Renal pelvis (tissue), 12 donors: ENCODE results near the gene RBM34. TPM values are rescaled to one million over a fixed set of nuclear protein-coding genes. Genes with fewer than 3 reads are reported as not detected.
"Not testable (repeated sequence)": the region's sequence is repeated elsewhere in the genome, so short reads cannot be mapped to it uniquely, and the experiment has no call there.

Source experiments
- DNase-seq: peaks from one replicate; pipeline ENCODE4 v3.0.0-alpha.2; 2013
- long read RNA-seq, 16 experiments: transcript quantifications; one replicate each; lab custom pipeline, GENCODE V29; 2026
- polyA plus RNA-seq, 3 donors: library from polyadenylated mRNA; unstranded; fragments of 120-200 nt; gene quantifications; one replicate each; pipeline ENCODE4 v1.2.1, GENCODE V29; 2013; ENCODE audit not compliant: insufficient read length in 3 of 3

The RBM34 gene, protein sequence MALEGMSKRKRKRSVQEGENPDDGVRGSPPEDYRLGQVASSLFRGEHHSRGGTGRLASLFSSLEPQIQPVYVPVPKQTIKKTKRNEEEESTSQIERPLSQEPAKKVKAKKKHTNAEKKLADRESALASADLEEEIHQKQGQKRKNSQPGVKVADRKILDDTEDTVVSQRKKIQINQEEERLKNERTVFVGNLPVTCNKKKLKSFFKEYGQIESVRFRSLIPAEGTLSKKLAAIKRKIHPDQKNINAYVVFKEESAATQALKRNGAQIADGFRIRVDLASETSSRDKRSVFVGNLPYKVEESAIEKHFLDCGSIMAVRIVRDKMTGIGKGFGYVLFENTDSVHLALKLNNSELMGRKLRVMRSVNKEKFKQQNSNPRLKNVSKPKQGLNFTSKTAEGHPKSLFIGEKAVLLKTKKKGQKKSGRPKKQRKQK
- polyA plus RNA-seq, result 10 to 100 TPM; 72.2 to 73.3 (median 73.2) TPM
- long read RNA-seq, donor 1, transcript RBM34-201 (11 exons, 2,054 nt), result major isoform, 14 of 16 reads
- long read RNA-seq, donor 1, partial matches to known transcripts, result 0 of 16 reads
- long read RNA-seq, donor 1, other reads (novel, unspliced or antisense), result 0 of 16 reads
- long read RNA-seq, donor 2, transcript RBM34-201 (11 exons, 2,054 nt), result major isoform, 17 of 19 reads
- long read RNA-seq, donor 2, partial matches to known transcripts, result 0 of 19 reads
- long read RNA-seq, donor 2, other reads (novel, unspliced or antisense), result 0 of 19 reads
- long read RNA-seq, donor 3, transcript RBM34-201 (11 exons, 2,054 nt), result major isoform, 18 of 19 reads
- long read RNA-seq, donor 3, partial matches to known transcripts, result 0 of 19 reads
- long read RNA-seq, donor 3, other reads (novel, unspliced or antisense), result 0 of 19 reads
- long read RNA-seq, donor 4, transcript RBM34-201 (11 exons, 2,054 nt), result major isoform, 15 of 17 reads
- long read RNA-seq, donor 4, partial matches to known transcripts, result 0 of 17 reads
- long read RNA-seq, donor 4, other reads (novel, unspliced or antisense), result 0 of 17 reads
- long read RNA-seq, donor 5, transcript RBM34-201 (11 exons, 2,054 nt), result major isoform, 6 of 9 reads
- long read RNA-seq, donor 5, partial matches to known transcripts, result 0 of 9 reads
- long read RNA-seq, donor 5, other reads (novel, unspliced or antisense), result 0 of 9 reads
- long read RNA-seq, donor 6, transcript RBM34-209 (3 exons, 783 nt), result minor isoform, 5 of 19 reads
- long read RNA-seq, donor 6, transcript RBM34-201 (11 exons, 2,054 nt), result major isoform, 12 of 19 reads
- long read RNA-seq, donor 6, partial matches to known transcripts, result 0 of 19 reads
- long read RNA-seq, donor 6, other reads (novel, unspliced or antisense), result 0 of 19 reads
- long read RNA-seq, donor 7, transcript RBM34-201 (11 exons, 2,054 nt), result major isoform, 12 of 18 reads
- long read RNA-seq, donor 7, partial matches to known transcripts, result 0 of 18 reads
- long read RNA-seq, donor 7, other reads (novel, unspliced or antisense), result 0 of 18 reads
- long read RNA-seq, donor 8, transcript RBM34-201 (11 exons, 2,054 nt), result major isoform, 6 of 8 reads
- long read RNA-seq, donor 8, partial matches to known transcripts, result 0 of 8 reads
- long read RNA-seq, donor 8, other reads (novel, unspliced or antisense), result 0 of 8 reads
- long read RNA-seq, donor 9, transcript RBM34-201 (11 exons, 2,054 nt), result major isoform, 14 of 16 reads
- long read RNA-seq, donor 9, partial matches to known transcripts, result 0 of 16 reads
- long read RNA-seq, donor 9, other reads (novel, unspliced or antisense), result 0 of 16 reads
- long read RNA-seq, donor 10, transcript RBM34-201 (11 exons, 2,054 nt), result major isoform, 10 of 13 reads
- long read RNA-seq, donor 10, partial matches to known transcripts, result 0 of 13 reads
- long read RNA-seq, donor 10, other reads (novel, unspliced or antisense), result 0 of 13 reads
- long read RNA-seq, donor 11, partial matches to known transcripts, result 0 of 10 reads
- long read RNA-seq, donor 11, other reads (novel, unspliced or antisense), result 0 of 10 reads
- long read RNA-seq, donor 12, transcript RBM34-201 (11 exons, 2,054 nt), result major isoform, 17 of 18 reads
- long read RNA-seq, donor 12, partial matches to known transcripts, result 0 of 18 reads
- long read RNA-seq, donor 12, other reads (novel, unspliced or antisense), result 0 of 18 reads
- long read RNA-seq, donor 13, transcript RBM34-201 (11 exons, 2,054 nt), result major isoform, 6 of 10 reads
- long read RNA-seq, donor 13, partial matches to known transcripts, result 0 of 10 reads
- long read RNA-seq, donor 13, other reads (novel, unspliced or antisense), result 0 of 10 reads
- long read RNA-seq, donor 14, result 0 reads
- long read RNA-seq, donor 15, transcript RBM34-201 (11 exons, 2,054 nt), result major isoform, 9 of 15 reads
- long read RNA-seq, donor 15, partial matches to known transcripts, result 0 of 15 reads
- long read RNA-seq, donor 15, other reads (novel, unspliced or antisense), result 0 of 15 reads
- long read RNA-seq, donor 16, transcript RBM34-201 (11 exons, 2,054 nt), result major isoform, 12 of 20 reads
- long read RNA-seq, donor 16, partial matches to known transcripts, result 0 of 20 reads
- long read RNA-seq, donor 16, other reads (novel, unspliced or antisense), result 0 of 20 reads

DNA sequence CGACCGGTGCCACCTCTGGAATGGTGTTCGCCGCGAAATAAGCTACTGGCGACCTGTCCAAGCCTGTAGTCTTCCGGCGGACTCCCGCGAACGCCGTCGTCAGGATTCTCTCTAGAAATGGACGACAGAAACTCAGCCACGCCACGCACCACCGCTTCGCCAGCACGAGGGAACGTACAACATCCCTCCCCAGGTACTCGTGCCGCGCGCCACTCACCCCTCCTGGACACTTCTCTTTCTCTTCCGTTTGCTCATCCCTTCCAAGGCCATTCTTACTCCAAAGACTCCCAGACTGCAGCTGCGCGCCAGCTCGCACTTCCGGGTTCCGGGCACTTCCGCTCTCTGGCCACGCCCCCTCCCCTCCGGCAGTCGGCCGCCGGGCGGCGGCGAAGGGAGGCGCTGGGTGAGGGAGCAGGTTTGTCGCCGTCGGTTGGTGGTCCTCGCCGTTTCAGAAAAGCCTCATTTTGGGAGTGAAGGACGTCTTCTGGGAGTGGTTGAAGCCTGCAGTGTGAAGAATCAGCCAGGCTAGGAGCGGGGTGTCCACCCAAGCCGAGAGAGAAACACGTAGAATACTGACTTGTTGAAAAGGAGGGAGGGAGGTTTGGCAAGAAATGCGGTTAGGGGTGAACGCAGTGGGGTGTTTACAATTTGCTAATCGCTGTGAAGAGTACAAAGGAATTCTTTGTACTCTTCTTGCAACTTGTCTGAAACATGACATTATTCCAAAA is at the start of gene RBM34:
Gene RBM34 (minus strand): TSS at position 294 of the 728 bp plus-strand sequence. CDS start 24 bp downstream, at position 270.
- peak; percentile 91 for DNase-seq

DNA sequence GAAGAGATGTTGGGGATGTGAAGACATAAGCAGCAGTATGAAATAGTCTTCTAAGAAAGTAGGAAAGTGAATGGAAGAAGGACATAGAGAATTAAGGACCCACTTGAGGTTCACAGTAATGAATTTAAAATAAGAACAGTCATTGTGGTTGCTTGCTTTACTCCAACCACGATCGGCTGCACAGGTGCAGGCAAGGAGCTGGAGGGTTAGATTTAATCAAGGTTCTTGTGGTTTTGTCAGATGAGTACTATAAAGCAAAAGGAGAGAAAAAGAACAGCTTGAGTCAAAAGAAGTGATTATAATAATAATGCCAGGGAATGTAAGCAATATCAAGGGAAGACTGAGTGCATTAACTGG is 46.1 kb upstream of the RBM34 start:
- no peak for DNase-seq

DNA sequence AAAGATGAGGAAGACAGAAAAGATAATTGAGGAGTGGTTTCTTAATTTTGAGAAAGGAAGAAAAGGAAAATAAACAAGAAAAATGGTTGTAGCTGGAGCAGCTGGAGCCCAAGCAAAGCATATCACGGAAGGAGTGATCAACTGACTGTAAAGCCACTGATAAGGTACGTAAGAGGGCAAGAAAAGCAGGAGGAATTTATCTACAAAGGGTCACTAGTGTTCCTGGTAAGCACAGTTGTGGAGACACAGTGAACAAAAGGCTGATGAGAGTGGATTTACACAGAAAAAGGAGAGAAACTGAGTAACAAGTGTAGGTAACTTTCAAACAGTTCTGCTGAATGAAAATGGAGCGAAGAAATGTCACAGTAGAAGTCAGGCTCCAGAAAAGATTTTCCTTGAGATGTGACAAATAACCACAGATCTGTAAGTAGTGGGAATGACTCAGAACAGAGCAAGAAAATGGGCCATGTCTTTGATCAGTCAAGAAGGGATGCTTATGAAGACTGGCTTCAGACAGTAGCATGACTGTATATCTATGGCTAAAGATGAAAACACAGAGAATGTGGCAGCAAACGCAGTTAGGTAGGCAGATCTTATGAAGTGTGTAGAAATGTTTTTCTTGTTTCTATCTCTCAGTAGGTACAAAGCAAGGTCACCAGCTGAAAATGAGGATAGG is 45.6 kb upstream of the RBM34 start:
- DNase-seq, result no peak

DNA sequence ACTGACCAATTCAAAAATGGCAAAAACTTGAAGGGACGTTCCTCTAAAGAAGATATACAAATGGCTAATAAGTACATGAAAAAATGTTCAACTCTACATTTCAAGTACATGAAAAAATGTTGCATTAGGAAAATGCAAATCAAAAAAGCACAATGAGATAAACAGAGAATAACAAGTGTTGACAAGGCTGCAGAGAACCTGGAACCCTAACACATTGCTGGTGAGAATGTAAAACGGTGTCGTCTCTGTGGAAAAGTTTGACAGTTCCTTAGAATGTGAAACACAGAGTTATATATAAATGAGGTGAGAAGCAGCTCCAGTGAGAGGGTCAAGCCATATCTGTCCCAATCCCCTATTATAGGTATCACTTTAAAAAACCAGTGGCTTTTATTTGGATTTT is 44.6 kb upstream of the RBM34 start:
- DNase-seq, result no peak

DNA sequence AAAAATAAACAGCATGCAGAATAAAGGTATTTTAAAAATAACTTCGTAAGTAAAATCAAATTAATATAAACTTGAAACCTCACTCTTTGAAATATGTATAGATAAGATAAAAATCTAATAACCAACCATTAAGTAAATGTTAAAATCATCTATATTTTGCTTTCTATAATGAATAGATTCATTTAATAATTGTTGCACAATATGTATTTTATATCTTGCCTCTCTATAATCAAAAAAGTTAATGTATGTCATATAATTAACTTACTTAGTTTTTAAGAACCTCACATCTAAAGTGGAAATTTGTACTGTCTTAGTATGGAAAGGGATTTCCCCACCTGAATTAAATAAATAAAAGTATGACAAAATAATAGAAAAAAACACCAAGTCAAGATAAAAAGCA is 42.4 kb upstream of the RBM34 start:
- DNase-seq, result no peak

DNA sequence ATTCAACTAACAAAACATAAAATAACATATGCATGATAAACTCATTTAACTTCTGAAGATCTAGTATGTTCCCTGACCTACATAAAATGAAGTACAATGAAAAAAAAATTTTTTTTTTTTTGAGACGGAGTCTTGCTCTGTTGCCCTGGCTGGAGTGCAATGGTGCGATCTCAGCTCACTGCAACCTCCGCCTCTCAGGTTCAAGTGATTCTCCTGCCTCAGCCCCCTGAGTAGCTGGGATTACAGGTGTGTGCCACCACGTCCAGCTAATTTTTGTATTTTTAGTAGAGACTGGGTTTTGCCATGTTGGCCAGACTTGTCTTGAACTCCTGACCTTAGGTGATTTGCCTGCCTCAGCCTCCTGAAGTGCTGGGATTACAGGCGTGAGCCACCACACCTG is 41.4 kb upstream of the RBM34 start:
- DNase-seq, result not testable (repeated sequence)

DNA sequence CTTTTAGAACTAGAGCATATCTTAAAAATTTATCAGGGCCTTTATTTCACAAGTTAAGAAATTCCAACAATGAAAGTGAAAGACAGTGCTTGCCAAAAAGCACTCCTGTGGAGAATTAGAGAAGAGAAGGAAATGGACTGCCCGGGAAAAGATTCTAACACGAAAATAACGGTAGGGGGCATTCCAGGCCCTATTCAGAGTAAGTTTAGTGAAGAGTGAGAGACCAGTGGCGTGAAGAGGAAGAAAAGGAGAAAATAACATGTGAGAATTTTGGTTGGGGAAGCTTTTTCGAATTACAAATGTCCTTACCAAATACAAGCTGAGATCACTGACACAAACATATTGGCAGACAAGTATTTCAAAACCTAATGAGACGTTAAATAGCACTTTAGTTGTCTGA is 38.4 kb upstream of the RBM34 start:
- peak; percentile 10 for DNase-seq

DNA sequence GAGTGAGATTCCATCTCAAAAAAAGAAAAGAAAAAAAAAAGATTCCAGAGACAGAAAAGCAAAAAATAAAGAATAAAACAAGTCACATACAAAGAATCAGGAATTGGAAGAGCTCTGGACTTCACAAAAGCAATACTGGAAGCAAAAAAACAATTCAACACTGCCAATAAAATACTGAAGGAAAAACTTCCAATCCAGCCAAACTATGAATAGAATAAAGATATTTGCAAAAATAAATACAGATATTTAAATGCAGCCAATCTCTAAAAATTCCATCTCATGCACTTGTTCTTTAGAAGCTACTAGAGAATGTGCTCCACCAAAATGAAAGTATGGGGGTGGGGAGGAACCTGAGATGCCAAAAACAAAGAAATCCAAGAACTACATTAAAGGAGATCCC is 29.4 kb upstream of the RBM34 start:
- DNase-seq, result no peak

DNA sequence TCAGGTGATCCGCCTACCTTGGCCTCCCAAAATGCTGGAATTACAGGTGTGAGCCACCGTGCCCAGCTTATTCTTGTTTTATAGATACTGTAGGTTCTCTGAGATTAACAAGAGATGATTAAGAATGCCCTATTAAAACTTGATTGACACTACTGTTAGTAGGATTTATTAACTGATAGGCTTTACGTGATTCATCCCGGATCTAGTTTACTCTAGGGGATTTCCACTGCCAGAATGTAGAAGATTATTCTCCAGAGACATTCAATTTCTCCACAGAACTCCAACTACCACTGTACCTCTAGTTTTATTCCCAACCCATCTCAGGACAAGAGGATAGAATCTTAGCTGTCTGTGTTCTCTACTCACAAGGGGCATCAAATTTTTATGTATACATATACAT is 26.3 kb upstream of the RBM34 start:
- no peak for DNase-seq

DNA sequence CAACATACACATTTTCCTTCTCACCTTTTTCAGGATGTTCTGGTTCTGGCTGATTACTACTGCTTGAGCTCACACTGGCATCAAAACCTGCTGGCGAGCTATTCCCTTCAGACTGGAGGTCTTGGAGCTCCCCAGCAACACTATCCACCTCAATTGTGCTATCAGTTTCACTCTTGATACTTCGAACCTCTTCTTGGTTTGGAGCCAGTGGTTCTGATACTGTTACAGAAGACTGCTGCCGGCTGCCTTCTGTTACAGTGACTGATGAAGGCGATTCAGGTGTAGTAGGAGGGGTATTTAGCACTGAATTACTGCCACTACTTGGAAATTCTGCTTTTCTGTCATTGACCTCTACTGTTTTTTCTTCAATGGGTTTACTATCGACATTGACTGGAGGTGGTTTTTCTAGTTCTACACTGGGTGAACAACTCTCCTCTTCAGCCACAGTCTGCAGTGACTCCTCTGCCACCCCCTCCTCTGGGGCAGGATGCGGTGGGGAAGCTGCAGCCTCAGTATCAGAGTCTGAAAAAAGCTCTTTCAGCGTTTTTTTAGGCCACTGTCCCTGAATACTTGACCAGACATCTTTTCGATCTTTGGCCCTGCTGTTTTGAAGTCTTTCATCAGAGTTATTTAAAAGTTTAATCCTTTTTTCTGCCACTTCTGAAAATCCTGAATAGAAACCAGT is 20.7 kb upstream of the RBM34 start:
- DNase-seq, result no peak

DNA sequence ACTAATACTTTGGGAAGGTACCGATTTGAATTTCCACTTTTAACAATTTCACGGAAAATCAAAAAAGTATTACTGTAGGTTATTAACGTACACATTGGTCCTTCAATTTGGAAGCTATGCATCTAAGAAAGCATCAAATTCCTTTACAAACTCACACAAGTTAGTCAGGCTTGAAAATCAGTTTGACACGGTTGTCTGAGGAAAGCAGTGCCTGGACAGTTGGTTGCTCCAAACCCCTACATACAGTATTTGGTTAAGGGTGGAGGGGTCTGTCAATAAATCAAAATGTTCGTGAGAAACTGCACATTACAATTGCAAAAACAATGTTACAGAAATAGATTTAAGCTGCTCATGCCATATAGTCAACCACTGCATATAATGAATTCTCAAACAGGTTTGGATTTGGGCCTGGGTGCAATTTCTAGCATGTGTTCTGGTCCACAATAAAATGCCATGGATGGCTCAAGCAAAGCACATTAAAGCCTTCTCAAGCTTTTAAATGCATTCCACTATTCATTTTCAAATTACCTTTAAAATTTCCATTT is 19.9 kb upstream of the RBM34 start:
- DNase-seq, result no peak

DNA sequence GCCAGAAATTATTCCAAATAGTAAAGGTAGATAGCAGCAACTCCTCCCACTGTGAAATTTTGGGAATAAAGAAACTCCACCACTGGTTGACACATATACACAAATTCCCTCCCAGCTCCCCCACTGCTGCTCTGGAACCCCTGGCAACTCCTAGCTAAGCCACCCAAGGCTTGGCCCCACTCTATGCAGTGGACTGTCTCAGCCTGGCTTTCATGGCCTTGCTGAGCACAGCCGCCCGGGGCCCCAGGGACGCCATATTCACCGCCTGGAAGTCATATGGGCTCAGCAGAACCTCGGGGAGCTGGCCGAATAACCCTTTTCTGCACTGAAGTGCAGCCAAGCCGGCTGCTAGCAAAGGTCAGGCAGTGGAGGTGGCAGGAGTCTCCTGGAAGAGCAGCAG is 15.4 kb upstream of the RBM34 start:
- no peak for DNase-seq

DNA sequence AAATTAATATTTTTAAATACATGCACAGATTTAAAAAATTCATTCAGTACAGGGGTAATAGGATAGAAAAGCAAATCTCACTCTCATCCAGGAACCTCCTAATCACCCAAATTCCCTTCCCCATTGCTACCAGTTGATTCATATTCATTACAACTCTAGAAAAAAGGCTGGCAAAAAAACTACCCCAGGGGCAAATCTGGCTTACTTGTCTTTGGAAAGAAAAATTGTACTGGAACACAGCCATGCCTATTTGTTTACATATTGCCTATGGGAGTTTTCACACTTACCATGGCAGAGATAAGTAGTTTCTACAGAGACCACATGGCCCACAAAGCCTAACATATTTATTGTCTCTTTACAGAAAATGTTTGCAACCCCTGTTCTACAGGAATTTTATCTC is 8.9 kb upstream of the RBM34 start:
- DNase-seq, result no peak

DNA sequence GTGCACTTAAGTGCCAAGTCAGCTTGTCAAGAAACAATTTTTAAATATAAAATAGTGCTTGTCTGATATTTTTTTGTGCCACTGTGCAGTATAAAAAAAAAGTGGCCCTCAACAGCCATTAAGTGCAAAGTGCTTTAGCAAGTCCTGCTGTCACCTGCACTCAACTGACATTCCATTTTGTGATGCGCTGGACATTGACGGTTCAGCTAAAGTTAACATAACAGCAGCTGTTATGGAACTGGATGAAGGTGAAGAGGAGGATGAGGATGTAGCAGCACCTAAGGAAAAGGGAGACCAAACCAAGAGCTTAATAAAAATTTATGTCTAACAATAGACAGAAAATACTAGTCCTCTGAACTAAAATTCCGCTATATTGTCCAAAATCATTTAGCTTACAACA is 7.3 kb upstream of the RBM34 start:
- no peak for DNase-seq

DNA sequence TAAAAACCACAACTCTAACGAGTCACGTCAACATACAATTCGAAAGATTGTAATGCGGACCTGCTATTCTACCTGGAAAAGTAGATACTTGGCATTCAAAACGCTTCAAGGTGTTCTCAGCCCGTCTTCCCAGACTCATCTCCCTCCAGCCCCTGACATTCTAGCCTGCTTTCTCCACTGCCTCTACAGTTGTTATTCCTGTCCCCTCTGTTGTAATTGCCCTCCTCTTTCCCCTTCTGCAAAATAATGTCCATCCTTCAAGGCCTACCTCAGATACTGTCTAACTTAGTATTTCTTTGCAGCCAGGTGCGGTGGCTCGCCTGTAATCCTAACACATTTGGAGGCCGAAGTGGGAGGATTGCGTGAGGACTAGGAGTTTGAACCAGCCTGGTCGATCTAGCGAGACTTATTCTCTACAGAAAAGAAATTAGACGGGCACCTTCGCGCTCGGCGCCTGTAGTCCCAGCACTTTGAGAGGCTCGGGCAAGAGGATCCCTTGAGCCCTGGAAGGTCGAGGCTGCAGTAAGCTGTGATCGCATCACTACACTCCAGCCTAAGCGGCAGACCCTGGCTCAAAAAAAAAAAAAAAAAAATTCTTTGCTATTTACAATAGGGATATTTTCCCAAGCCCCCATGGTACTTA is 756 bp upstream of the RBM34 start:
- DNase-seq, result no peak

DNA sequence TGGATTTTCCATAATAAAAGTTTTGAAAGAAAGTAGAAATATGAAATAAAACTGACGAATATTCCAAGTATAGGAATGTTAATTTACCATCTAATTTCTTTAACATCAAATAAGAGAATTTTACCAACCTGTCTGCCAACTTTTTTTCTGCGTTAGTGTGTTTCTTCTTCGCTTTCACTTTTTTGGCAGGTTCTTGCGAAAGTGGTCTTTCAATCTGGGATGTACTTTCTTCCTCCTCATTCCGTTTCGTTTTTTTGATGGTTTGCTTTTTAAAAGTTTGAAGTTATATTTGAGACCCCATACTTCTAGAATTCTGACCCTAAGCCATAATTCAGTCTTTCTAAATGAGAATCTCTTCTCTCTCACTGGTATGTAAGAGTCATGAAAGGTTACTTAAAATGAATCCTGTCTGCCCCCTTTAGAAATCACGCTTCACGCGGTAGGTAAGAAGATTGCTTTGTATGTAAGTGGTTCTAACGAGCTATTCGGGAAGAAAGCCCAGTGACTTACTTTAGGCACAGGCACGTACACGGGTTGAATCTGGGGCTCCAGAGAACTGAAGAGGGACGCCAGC is 580 bp downstream of the RBM34 start:
- DNase-seq, result peak; percentile 30
